SIG-M5 treated with dmso at 0.1 percent for 504 hours (cell line): Measurements from ENCODE around the gene SAMD4A.

Experiments used
- DNase-seq: peaks from one replicate; lab custom pipeline; 2025; ENCODE audit not compliant: unreplicated experiment; lab: John Stamatoyannopoulos, UW

The SAMD4A gene, protein sequence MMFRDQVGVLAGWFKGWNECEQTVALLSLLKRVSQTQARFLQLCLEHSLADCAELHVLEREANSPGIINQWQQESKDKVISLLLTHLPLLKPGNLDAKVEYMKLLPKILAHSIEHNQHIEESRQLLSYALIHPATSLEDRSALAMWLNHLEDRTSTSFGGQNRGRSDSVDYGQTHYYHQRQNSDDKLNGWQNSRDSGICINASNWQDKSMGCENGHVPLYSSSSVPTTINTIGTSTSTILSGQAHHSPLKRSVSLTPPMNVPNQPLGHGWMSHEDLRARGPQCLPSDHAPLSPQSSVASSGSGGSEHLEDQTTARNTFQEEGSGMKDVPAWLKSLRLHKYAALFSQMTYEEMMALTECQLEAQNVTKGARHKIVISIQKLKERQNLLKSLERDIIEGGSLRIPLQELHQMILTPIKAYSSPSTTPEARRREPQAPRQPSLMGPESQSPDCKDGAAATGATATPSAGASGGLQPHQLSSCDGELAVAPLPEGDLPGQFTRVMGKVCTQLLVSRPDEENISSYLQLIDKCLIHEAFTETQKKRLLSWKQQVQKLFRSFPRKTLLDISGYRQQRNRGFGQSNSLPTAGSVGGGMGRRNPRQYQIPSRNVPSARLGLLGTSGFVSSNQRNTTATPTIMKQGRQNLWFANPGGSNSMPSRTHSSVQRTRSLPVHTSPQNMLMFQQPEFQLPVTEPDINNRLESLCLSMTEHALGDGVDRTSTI

DNA sequence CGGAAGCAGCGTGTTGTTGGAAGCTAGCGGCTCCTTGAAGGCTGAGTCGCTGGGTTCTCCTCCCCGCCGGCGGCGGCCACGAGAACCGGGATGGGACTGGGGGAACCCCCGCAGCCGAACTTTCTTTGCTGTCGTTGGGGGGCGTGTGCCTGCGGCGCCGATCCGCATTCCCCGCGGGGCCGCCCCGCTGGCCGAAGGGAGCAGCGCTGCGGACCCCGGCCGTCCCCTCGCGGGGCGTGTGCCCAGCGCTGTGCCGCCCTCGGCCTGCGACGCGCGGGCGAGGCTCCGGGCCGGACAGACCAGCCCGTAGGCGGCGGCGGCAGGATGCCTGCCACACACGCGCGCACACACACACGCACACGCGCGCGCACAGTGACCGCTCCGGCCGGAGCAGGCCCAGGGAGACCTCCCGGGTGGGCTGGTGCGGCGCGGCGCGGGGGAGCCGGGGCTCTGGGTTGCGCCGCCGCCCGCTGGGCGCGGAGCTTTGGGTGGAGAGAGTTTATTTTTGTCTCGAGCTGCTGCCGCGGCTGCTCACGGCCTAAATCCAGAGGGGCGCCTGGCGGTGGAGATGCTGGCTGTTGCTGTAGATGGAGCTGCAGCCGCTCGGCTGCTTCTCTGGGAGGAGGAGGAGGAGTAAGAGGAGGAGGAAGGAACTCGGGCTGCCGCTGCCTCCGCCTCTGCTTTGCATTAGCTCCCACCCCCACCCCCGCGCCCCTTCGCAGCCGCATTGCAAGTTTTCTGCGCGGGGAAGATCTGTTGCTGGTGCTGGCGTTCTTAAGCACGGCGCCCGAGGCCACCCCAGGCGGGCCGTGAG, at the start of gene SAMD4A:
SAMD4A (plus strand) TSS at position 719 of the 814 bp plus-strand sequence. CDS start 789 bp downstream, outside the sequence.
- peak; percentile 82 for DNase-seq

DNA sequence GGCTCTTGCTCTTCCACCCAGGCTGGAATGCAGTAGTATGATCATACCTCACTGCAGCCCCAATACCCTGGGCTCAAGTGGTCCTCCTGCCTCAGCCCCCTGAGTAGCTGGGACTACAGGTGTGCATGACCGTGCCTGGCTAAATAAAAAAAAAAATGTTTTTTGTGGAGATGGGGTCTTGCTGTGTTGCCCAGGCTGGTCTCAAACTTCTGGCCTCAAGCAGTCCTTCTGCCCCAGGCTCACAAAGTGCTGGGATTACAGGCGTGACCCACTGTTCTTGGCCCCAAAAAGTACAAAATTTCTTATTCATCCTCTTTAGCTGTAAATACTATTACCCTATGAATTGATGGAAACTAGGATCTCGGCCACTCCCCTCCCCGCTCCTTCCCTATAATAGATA, 42.5 kb upstream of the SAMD4A start:
- no peak for DNase-seq

DNA sequence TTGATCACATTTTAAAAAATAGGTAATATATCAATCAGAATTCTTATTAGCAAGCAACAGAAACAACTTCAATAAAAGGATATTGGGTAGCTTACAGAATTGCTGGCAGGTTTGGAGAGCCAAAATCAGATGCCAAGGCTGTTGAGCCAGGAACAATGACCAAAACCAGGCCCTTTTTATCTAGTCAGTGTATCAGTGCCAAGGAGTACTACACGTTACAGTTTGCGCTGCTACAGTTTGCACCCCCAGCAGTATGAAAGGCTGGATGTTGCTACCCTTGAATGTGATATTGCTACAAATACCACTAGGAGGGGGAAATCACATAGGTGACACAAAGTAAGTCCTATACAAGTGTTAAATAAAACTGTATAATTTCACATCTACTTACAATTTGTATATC, 38.0 kb upstream of the SAMD4A start:
- DNase-seq = no peak

GRCh38 chr14:54529811-54530210, 37.1 kb upstream of the SAMD4A start:
- no peak for DNase-seq

- DNase-seq = no peak
Observed at GRCh38 chr14:54532111-54533012, 34.6 kb upstream of the SAMD4A start.

DNA sequence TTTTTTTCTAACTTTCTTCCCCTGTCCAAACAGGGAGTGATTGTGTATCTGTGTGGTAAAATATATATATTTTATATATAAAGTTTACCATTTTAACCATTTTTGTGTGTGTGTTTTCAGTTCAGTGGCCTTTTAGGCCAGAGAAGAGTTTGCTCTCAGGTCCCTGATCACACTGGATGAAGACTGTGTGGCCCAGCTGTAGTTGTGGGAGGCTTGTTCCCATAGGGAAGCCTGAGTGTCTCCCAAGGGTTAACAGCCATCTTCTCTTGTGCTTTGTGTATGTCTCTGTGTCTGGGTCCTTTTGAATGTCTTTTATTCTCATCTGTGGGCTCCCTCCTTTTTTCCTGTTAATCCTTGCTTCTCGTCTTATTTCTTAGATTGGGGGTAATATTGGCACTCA, 33.8 kb upstream of the SAMD4A start:
- no peak for DNase-seq

- DNase-seq = no peak
Observed at GRCh38 chr14:54535126-54535525, 31.8 kb upstream of the SAMD4A start.

DNA sequence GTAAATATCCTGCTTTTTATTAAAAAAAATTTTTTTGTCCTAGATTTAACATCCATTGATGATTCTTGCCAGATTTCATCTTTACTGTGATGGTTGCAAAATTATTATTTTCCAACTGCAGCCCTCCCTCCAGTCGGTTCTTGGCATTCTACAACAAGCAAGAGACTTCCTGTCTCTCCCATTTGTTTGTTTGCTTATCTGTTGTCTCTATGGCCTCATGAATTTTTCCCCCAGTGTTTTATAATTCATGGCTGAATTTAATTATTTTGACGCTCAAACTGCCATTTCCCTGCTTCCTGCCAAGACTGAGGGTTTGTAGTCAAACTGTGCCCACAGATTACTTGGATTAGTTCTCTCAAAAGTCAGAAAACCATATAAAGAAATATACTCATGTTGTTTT, 31.3 kb upstream of the SAMD4A start:
- no peak for DNase-seq

DNA sequence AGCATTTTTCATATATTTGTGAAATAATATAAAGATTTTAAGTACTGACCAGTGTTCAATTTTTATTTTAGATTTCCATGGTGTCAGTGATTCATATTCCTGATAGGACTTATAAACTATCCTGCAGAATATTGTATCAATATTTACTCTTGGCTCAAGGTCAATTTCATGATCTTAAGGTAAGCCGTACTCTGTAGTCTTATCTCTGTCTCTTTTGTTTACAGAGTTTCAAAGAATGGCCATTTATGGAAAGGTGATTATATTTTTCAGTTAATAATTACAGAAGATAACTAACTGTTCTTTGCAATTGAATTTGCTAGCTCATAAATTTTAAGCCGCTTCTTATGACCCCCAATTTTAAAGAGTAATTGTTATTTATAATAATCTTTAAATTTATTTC, 29.3 kb upstream of the SAMD4A start:
- DNase-seq = no peak

DNA sequence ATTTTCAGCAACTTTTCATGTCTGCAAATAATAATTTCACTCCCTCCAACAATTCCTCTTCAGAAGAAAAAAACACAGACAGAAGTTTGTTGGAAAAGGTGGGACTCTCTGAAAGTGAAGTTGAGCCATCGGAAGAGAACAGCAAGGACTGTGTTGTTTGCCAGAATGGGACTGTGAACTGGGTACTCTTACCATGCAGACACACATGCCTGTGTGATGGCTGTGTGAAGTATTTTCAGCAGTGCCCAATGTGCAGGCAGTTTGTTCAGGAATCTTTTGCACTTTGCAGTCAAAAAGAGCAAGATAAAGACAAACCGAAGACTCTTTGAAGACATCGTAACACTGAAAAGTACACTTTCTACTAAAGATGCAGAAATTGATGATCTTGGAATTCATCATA, 28.9 kb upstream of the SAMD4A start:
- DNase-seq = no peak

- DNase-seq = no peak
Observed at GRCh38 chr14:54547583-54547982, 19.3 kb upstream of the SAMD4A start.

DNA sequence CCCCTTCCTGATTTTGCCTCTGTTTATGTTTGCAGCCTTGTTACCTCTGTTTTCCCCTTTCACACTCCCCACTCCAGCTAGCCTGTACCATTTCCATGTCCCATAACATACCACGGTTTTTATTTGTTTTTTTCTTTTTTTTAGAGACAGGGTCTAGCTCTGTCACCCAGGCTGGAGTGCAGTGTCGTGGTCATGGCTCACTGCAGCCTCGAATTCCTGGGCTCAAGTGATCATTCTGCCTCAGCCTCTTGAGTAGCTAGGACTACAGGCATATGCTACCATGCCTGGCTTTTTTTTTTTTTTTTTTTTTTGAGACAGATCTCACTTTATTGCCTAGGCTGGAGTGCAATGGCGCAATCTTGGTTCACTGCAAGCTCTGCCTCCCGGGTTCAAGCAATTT, 18.4 kb upstream of the SAMD4A start:
- DNase-seq = no peak

GRCh38 chr14:54549862-54550261, 17.1 kb upstream of the SAMD4A start:
- no peak for DNase-seq

GRCh38 chr14:54550514-54550913, 16.4 kb upstream of the SAMD4A start:
- DNase-seq = no peak

GRCh38 chr14:54554401-54554800, 12.5 kb upstream of the SAMD4A start:
- DNase-seq = no peak

GRCh38 chr14:54555651-54556050, 11.3 kb upstream of the SAMD4A start:
- no peak for DNase-seq

DNA sequence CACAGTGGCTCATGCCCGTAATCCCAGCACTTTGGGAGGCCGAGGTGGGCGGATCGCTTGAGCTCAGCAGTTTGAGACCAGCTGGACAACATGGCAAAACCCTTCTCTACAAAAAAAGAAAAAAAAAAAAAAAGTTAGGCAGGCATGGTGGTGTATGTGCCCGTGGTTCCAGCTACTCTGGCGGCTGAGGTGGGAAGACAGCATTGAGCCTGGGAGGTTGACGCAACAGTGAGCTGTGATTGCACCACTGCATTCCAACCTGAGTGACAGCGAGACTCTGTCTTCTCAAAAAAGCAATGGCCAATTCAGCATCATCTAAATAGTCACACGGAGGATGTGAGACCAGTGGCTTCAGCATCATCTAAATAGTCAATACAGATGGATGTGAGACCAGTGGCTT, 10.4 kb upstream of the SAMD4A start:
- no peak for DNase-seq

- DNase-seq = no peak
Observed at GRCh38 chr14:54562334-54562733, 4.6 kb upstream of the SAMD4A start.

GRCh38 chr14:54564071-54564867, 2.7 kb upstream of the SAMD4A start:
- peak; percentile 58 for DNase-seq
